ENCODE measurements around the gene ZEB2. TPM values are rescaled to one million over a fixed set of nuclear protein-coding genes. Genes with fewer than 3 reads are reported as not detected.
A peak's percentile ranks its signal among the peaks of the same experiment; 100 is the strongest.

The ZEB2 gene
- total RNA-seq, 4 donors from 2014 or later: 19.8 to 69.6 (median 42.9) TPM

- TF ChIP-seq CTCF (IDR thresholded peaks at IDR 0.05) (no peak), POLR2A (IDR thresholded peaks at IDR 0.05) (no peak), EP300 (IDR thresholded peaks at IDR 0.05; ENCODE audit: low read depth) (no peak), POLR2AphosphoS5 (IDR thresholded peaks at IDR 0.05) (no peak)
- intact Hi-C loops (cut with DNase I; ENCODE audit: low total_unique reads): no loop called here
- peaks cover 0 to 28% (median 4%) of the 10 kb centered on the region in 4 donors for H3K4me1 ChIP-seq
- 69 to 86% methylated on average over 4 to 5 of the region's 5 CpGs for WGBS, 2 donors (ENCODE audit: low coverage in 1 of 2)
- H3K9me3 ChIP-seq: no peaks in the 10 kb centered on the region
- no peak overlapping the region for H3K4me3 ChIP-seq
- no peaks in the 10 kb centered on the region for H3K36me3 ChIP-seq
- peaks cover 4% of the 10 kb centered on the region for H3K27me3 ChIP-seq
- in situ Hi-C loops (cut with MboI; ENCODE audit: low pct_ligation_motif_present in 1 of 4, low pct_unique_long_range_greater_than_20kb in 1 of 4, low sequenced_read_pairs in 3 of 4): no loop called here
- no peak overlapping the region for H3K27ac ChIP-seq
- DNase-seq: no peak
These were observed 35.5 kb downstream of the ZEB2 start for GRCh38 chr2:144484201-144484948.

GRCh38 chr2:144481666-144482065 is 38.3 kb downstream of the ZEB2 start:
- intact Hi-C loops (cut with DNase I; ENCODE audit: low total_unique reads) (no loop called here), in situ Hi-C loops (cut with MboI; ENCODE audit: low pct_ligation_motif_present in 1 of 4, low pct_unique_long_range_greater_than_20kb in 1 of 4, low sequenced_read_pairs in 3 of 4) (no loop called here)
- 84 to 91% methylated on average over 4 of the region's 4 CpGs for WGBS, 2 donors (ENCODE audit: low coverage in 1 of 2)
- Histone ChIP-seq H3K9me3 (no peaks in the 10 kb centered on the region), H3K27ac (no peak overlapping the region), H3K4me1 (peaks cover 0 to 32% (median 4%) of the 10 kb centered on the region in 4 donors), H3K27me3 (peaks cover 4% of the 10 kb centered on the region), H3K36me3 (no peaks in the 10 kb centered on the region), H3K4me3 (no peak overlapping the region)
- TF ChIP-seq POLR2A (IDR thresholded peaks at IDR 0.05) (no peak), CTCF (IDR thresholded peaks at IDR 0.05) (no peak), EP300 (IDR thresholded peaks at IDR 0.05; ENCODE audit: low read depth) (no peak), POLR2AphosphoS5 (IDR thresholded peaks at IDR 0.05) (no peak)
- DNase-seq: no peak

GRCh38 chr2:144481109-144481508 is 38.8 kb downstream of the ZEB2 start:
- in situ Hi-C loops (cut with MboI; ENCODE audit: low pct_ligation_motif_present in 1 of 4, low pct_unique_long_range_greater_than_20kb in 1 of 4, low sequenced_read_pairs in 3 of 4): no loop called here
- TF ChIP-seq POLR2AphosphoS5 (IDR thresholded peaks at IDR 0.05) (no peak), CTCF (IDR thresholded peaks at IDR 0.05) (no peak)
- Histone ChIP-seq H3K36me3 (no peaks in the 10 kb centered on the region), H3K4me1 (peaks cover 0 to 34% (median 4%) of the 10 kb centered on the region in 4 donors), H3K4me3 (no peak overlapping the region), H3K9me3 (no peaks in the 10 kb centered on the region), H3K27me3 (peaks cover 6% of the 10 kb centered on the region), H3K27ac (peak overlapping the region in 3 of 4 donors; percentile 4 to 44 (median 30))
- 29 to 49% methylated on average over 6 of the region's 6 CpGs for WGBS, 2 donors (ENCODE audit: low coverage in 1 of 2)
- intact Hi-C loops (cut with DNase I; ENCODE audit: low total_unique reads): no loop called here
- DNase-seq: no peak

- intact Hi-C loops (cut with DNase I; ENCODE audit: low total_unique reads) (no loop called here), in situ Hi-C loops (cut with MboI; ENCODE audit: low pct_ligation_motif_present in 1 of 4, low pct_unique_long_range_greater_than_20kb in 1 of 4, low sequenced_read_pairs in 3 of 4) (no loop called here)
- Histone ChIP-seq H3K9me3 (no peaks in the 10 kb centered on the region), H3K27me3 (peaks cover 10% of the 10 kb centered on the region), H3K4me1 (peaks cover 0 to 38% (median 4%) of the 10 kb centered on the region in 4 donors), H3K4me3 (no peak overlapping the region), H3K36me3 (no peaks in the 10 kb centered on the region), H3K27ac (peak overlapping the region in 3 of 4 donors; percentile 0 to 36 (median 10))
- WGBS, 2 donors (ENCODE audit: low coverage in 1 of 2): 80% methylated on average over 1 of the region's 1 CpG
- TF ChIP-seq POLR2A (IDR thresholded peaks at IDR 0.05): no peak
- TF ChIP-seq CTCF (IDR thresholded peaks at IDR 0.05): no peak
- no peak for TF ChIP-seq EP300 (IDR thresholded peaks at IDR 0.05; ENCODE audit: low read depth)
- TF ChIP-seq POLR2AphosphoS5 (IDR thresholded peaks at IDR 0.05): no peak
- no peak for DNase-seq
These were observed 39.6 kb downstream of the ZEB2 start for GRCh38 chr2:144480285-144480684.

All from transverse colon (tissue), 4 donors.